HL-60/S4 (cell line): Measurements from ENCODE around the gene SPDEF.

Experiments
- in situ Hi-C: fragments of 300-500 bp; cut with MboI; formaldehyde crosslinking; loops from 2 replicates; pipeline ENCODE4 v1.14.3; 2022; ENCODE audit warnings: low sequenced_read_pairs

Gene SPDEF

GRCh38 chr6:34556031-34556471 lies at the start of gene SPDEF:
SPDEF (minus strand) TSS chr6:34556329; CDS start chr6:34544455, 11,874 bp downstream.
- in situ Hi-C loops = no loop called here

GRCh38 chr6:34603707-34604106 lies 47.6 kb upstream of the SPDEF start:
- in situ Hi-C loops = loop anchor here (10.0 to 25.0 kb wide), 2 partner anchors 149 to 441 kb away; no protein-coding TSS in a partner anchor

DNA sequence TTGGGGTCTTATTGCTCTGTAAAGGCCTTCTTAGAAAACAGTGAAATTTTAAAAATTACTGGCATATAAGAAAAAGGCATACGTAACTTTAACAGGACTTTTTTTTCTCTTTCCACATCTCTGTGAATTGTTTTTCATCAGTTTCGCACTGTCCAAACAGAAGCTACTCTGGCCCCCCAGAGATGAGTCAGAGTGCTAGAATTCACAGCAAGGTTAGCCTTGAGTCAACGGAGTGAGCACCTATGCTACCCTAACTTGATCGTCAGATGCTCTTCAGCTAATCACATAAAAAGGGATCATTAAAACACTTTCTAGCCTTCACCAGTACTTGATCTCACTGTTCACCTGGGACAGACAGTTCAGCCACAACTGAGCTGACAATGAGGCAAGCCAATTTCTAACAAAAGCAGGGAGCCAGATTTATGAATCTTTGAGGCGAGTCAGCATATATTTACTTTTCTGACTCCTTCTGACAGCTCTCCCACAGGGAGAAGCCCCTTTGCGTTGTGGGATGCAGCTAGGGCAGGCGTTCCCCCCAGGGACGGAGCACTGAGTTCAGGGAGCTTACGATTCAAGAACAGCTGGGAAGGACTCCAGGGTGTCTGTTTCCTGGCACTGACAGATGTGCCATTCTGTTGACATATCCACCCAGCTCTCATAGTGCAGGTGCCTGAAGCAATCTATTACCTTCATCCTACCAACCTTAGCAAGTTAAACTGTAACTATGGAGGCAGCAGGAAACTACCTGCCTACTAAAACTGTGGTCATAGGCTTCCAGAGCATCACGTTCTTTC lies 46.4 kb upstream of the SPDEF start:
- in situ Hi-C loops = loop anchor here (10.0 to 25.0 kb wide), 2 partner anchors 148 to 440 kb away; no protein-coding TSS in a partner anchor

DNA sequence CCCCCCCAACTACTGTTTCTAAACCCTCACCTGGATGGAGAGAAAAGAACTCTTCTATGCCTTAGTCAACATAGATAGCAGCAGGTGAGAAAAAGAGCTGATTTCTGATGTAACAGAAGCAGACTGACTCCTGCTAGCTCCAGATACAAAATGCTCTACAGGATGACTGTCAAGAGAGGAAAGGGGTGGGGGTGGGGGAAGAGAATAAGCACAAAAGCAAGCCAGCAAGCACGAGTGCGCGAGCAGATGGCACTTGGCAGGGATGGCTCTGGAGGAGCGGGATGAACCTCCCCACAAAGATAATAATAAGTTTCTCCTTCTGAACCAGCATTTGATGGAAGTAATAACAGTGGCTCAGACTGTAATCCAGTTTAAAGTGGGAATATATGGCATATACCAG lies 45.6 kb upstream of the SPDEF start:
- in situ Hi-C loops = loop anchor here (10.0 to 25.0 kb wide), 2 partner anchors 147 to 439 kb away; no protein-coding TSS in a partner anchor

DNA sequence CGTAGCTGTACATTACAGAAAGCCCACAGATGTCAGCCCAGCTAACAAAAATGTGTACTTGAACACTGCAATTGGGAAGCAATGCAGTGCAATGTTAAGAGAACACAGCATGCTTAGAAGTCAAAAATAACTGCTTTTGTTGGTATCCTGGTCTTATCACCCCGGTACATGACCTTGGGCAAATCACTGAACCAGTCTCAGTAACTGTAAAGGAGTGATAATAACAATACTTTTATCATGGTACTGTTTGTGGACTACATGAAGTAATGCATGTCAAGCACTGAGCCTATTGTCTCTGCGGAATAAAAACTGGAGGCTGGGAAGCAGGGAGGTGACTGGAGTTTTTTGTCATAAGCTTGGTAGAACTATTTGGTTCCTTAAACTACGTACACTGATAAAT lies 44.7 kb upstream of the SPDEF start:
- in situ Hi-C loops = loop anchor here (10.0 to 25.0 kb wide), 2 partner anchors 146 to 438 kb away; no protein-coding TSS in a partner anchor

GRCh38 chr6:34600101-34600500 lies 44.0 kb upstream of the SPDEF start:
- in situ Hi-C loops = loop anchor here (10.0 to 25.0 kb wide), 2 partner anchors 145 to 438 kb away; no protein-coding TSS in a partner anchor

- in situ Hi-C loops = no loop called here
These were observed 42.6 kb upstream of the SPDEF start for GRCh38 chr6:34598712-34599111.

DNA sequence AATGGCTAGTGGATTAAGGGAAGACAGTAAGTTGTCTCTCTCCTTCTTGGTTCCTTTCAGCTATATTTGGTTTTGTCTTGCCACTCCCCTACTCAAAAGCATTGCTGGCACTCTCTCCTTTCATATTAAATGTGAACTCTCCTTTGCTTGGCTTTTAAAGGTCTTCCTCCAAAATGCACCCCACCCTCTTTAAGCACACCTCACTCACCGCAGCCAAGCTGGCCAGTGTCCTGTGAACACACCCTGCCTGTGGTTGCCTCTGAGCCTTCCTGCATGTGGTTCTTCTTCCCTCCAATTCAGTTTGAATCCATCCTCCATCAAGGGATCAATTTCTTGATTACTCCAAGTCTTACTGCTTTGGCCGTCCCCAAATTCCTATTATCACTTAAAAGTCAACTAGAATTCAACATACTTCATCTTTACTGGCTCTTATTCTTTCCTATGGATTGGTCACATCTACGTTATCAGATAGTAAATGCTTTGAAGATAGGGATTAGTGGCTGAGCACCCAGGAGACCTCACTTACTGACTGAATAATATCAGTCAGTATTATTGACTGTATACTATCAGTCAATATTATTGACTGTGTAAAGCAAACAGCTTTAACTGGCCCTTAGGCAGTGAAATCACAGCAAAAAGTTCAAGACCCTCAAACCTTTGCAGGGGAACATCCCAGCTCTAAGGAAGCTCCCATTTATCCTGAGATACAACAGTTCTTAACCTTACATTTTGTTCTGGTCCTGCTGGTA lies 41.6 kb upstream of the SPDEF start:
- in situ Hi-C loops = no loop called here

GRCh38 chr6:34596798-34597197 lies 40.7 kb upstream of the SPDEF start:
- in situ Hi-C loops = no loop called here

GRCh38 chr6:34595332-34596184 lies 39.4 kb upstream of the SPDEF start:
- in situ Hi-C loops = no loop called here

GRCh38 chr6:34593701-34594100 lies 37.6 kb upstream of the SPDEF start:
- in situ Hi-C loops = no loop called here

DNA sequence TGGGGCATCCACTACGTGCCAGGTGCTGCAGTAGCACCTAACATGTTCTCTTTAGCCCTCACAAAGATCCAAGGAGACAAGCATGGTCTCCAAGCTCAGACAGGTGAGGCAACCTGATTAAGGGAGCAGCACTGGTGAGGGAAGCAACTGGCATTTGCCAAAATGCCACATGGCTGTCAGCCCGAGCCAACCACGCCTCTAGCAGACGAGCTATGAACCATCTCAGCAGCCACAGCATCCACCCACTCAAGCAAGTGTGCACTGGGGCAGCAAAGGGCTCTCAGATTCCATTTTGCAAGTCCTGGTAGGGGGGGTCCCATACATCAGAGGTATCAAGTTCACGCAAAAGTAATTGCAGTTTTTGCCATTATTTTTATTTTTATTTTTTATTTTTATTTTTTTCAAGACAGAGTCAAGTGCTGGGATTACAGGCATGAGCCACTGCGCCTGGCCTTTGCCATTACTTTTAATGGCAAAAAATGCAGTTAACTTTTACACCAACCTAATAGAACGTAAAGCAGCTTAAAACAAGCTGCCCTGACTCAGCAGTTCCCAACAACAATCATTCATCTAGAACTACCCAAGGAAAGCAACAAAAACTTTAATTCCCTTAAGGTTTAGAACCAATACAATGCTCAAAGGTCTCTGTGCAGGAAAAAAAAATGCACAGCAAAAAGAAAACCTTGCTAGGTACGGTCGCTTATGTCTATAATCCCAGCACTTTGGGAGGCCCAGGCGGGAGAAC lies 36.3 kb upstream of the SPDEF start:
- in situ Hi-C loops = no loop called here

DNA sequence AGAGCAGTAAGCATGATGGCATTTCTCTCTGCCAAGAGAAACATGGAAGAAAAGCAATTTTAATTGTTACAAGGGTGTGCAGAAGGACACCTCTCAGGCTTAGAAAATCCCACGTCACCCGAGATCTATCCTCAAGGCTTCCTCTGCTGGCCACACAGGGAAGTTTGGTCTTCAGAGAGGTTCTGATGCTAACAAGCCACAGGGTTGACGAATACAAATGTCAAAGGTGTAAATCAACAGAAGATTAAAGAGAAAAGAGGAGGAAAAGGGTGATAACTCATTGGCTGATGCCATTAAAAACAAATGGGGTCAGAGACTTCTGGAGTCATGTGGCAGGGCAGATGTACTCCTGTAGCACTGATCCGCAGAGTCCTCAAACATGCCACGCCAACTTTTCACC lies 33.6 kb upstream of the SPDEF start:
- in situ Hi-C loops = no loop called here

GRCh38 chr6:34589140-34589539 lies 33.0 kb upstream of the SPDEF start:
- in situ Hi-C loops = no loop called here

- in situ Hi-C loops = no loop called here
These were observed 31.7 kb upstream of the SPDEF start for GRCh38 chr6:34587851-34588250.

DNA sequence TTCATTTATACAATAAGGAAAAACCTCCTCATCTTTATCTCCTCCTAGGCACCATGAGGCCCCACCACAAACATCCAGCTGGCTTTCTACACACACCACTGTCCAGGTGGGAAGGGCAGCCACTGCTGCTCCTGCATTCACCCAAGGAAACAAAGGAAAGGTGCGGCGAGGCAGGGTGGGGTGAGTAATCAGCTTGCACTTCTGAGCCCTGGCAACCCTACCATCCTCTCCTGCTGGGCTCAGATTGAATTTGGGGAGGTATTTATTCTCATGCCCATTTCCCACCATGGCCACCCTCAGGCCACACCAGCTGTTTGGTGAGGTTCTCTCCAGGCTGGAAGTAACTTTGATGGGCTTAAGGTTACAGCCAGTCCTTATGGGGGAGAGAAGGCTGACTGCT lies 31.2 kb upstream of the SPDEF start:
- in situ Hi-C loops = no loop called here

DNA sequence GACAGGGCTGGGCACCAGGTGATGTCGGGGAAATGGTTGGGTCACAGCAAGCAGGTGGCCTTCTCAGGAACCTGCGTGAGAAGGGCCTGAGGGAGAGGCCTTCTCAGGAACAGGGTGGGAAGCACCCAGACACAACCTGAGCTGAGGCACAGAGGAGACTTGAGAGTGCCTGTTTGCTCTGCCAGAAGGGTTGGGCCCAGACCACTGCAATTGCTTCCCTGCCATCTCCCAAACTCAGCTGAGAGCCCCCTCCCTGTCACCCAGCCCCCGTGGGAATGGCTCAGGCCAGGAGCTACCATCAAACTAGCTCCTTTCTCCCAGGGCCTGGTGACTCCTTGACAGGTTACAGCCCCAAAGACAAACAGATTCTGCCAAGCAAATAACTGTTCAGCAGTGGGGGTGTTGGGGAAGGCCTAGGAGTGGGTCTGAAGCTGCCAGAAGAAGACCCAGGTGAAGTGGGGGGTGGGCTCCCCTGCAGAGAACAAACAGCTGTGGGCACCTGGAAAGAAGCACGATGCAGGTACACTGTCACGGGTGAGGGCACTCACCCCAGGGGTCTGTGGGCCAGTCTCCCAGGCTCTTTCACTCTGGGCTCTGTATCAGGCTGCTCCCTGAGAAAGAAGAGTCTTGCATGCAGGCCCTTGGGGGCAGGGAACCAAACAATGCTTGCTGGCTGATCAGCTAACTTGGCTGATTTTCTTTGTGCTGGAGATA lies 30.4 kb upstream of the SPDEF start:
- in situ Hi-C loops = no loop called here

- in situ Hi-C loops = no loop called here
These were observed 29.5 kb upstream of the SPDEF start for GRCh38 chr6:34585512-34586061.

DNA sequence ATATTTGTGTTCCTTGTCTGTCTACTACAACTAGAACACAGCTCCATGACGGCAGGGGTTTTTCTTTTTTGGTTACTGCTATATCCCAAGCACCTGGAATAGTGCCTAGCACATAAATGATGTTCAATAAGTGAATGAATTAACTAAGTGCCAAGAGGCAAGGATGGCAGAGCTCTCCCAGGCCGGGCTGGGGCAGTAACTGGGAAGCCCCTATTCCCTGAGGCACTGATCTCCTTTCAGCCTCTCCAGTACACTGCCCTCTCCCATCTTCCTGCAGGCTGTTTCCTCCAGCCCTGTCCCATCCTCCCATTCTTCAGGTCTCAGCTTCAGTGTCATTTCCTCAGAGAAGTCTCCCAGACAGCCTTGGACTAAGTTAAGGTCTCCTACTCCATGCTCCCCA lies 29.0 kb upstream of the SPDEF start:
- in situ Hi-C loops = no loop called here
